Stimulated activated CD8-positive, alpha-beta memory T cell treated with anti-CD3 and anti-CD28 coated beads, Interleukin-15, amount 100 ng/mL, for 48 hours (primary cell): ENCODE data around the gene CPA1.
"Not testable (repeated sequence)": the region's sequence is repeated elsewhere in the genome, so short reads cannot be mapped to it uniquely, and the experiment has no call there.

Source experiments
- DNase-seq, 2 donors: peaks; one replicate each; pipeline ENCODE4 v3.0.0-alpha.2; 2020; ENCODE audit warnings: low read depth in 2 of 2

CPA1 gene

GRCh38 chr7:130372402-130373165 is 7.7 kb upstream of the CPA1 start:
- no peak for DNase-seq

GRCh38 chr7:130374507-130374906 is 5.8 kb upstream of the CPA1 start:
- no peak for DNase-seq

GRCh38 chr7:130376461-130376860 is 3.8 kb upstream of the CPA1 start:
- not testable (repeated sequence) for DNase-seq

GRCh38 chr7:130377178-130377577 is 3.1 kb upstream of the CPA1 start:
- no peak for DNase-seq

GRCh38 chr7:130379019-130379418 is 1.3 kb upstream of the CPA1 start:
- no peak for DNase-seq

GRCh38 chr7:130379532-130379920 is 768 bp upstream of the CPA1 start:
- no peak for DNase-seq

- no peak for DNase-seq
Observed at GRCh38 chr7:130380861-130381455, 664 bp downstream of the CPA1 start.

GRCh38 chr7:130381468-130382312 is 1.4 kb downstream of the CPA1 start:
- no peak for DNase-seq

- no peak for DNase-seq
Observed at GRCh38 chr7:130383187-130383980, 3.1 kb downstream of the CPA1 start.

- no peak for DNase-seq
Observed at GRCh38 chr7:130384371-130384801, 4.1 kb downstream of the CPA1 start.

GRCh38 chr7:130384841-130385599 is 4.7 kb downstream of the CPA1 start:
- DNase-seq: no peak

- no peak for DNase-seq
Observed at GRCh38 chr7:130385600-130386066, 5.3 kb downstream of the CPA1 start.

GRCh38 chr7:130386876-130387275 is 6.6 kb downstream of the CPA1 start:
- no peak for DNase-seq

GRCh38 chr7:130387306-130387627 is 7.0 kb downstream of the CPA1 start:
- no peak for DNase-seq

GRCh38 chr7:130387628-130388403 is 7.5 kb downstream of the CPA1 start:
- no peak for DNase-seq

- no peak for DNase-seq
Observed at GRCh38 chr7:130388671-130389070, 8.4 kb downstream of the CPA1 start.

GRCh38 chr7:130390486-130390885 is 10.2 kb downstream of the CPA1 start:
- DNase-seq: no peak

GRCh38 chr7:130393101-130393561 is 12.8 kb downstream of the CPA1 start:
- DNase-seq: no peak

- no peak for DNase-seq
Observed at GRCh38 chr7:130393841-130394411, 13.6 kb downstream of the CPA1 start.
